Heart left ventricle (tissue), 16 donors: ENCODE measurements around the gene COPS9. TPM values are rescaled to one million over a fixed set of nuclear protein-coding genes. Genes with fewer than 3 reads are reported as not detected.

Source experiments
- ATAC-seq, 4 donors: fragments of 200-7000 bp; cut with Tn5 transposase; one replicate each; pipeline ENCODE4 v1.9.1; 2020 to 2022; ENCODE audit warnings: moderate library complexity in 4 of 4, mild to moderate bottlenecking in 3 of 4, moderate number of reproducible peaks in 1 of 4
- DNase-seq, 5 donors: peaks; one replicate each; pipeline ENCODE4 v3.0.0-alpha.2; 2020
- H3K27ac ChIP-seq, 12 donors: fragments of 200-600 bp; sonication (generic) in 4 of 12; one replicate each; pipeline versions ENCODE4 v1.5.0 to v1.8.0; 2016 to 2022; ENCODE audit warnings: mild to moderate bottlenecking in 2 of 12
- H3K27me3 ChIP-seq, 9 donors: fragments of 200-600 bp; sonication (generic) in 2 of 9; one replicate each; pipeline versions ENCODE4 v1.5.1 to v1.8.0; 2016 to 2022; ENCODE audit warnings: mild to moderate bottlenecking in 3 of 9
- H3K36me3 ChIP-seq, 9 donors: fragments of 200-600 bp; sonication (generic) in 2 of 9; one replicate each; pipeline versions ENCODE4 v1.5.0 to v1.8.0; 2018 to 2022; ENCODE audit warnings: mild to moderate bottlenecking in 2 of 9
- H3K4me1 ChIP-seq, 12 donors: fragments of 200-600 bp; sonication (generic) in 4 of 12; one replicate each; pipeline versions ENCODE4 v1.5.0 to v1.8.0; 2016 to 2022; ENCODE audit warnings: mild to moderate bottlenecking in 3 of 12
- H3K4me3 ChIP-seq, 12 donors: fragments of 200-600 bp; sonication (generic) in 4 of 12; one replicate each; pipeline versions ENCODE4 v1.5.0 to v1.8.0; 2017 to 2022; ENCODE audit warnings: mild to moderate bottlenecking in 9 of 12, moderate library complexity in 4 of 12
- H3K9me3 ChIP-seq, 12 donors: fragments of 200-600 bp; sonication (generic) in 4 of 12; one replicate each; pipeline versions ENCODE4 v1.5.0 to v1.8.0; 2016 to 2022; ENCODE audit warnings: mild to moderate bottlenecking in 1 of 12
- CTCF ChIP-seq, 12 donors: fragments of 200-600 bp; sonication (generic) in 4 of 12; IDR thresholded peaks; one replicate each; pipeline versions ENCODE4 v1.5.0 to v1.8.0; 2018 to 2022; ENCODE audit warnings: antibody characterized with exemption in 12 of 12, mild to moderate bottlenecking in 5 of 12
- POLR2A ChIP-seq, 2 donors: fragments of 450-650 bp; IDR thresholded peaks; one replicate each; pipeline ENCODE4 v1.6.1; 2017; ENCODE audit warnings: antibody characterized with exemption in 2 of 2, mild to moderate bottlenecking in 2 of 2, moderate library complexity in 2 of 2
- WGBS, 4 donors: extraction: QIAGEN DNeasy Blood & Tissue Kit in 2 of 4; methylation state at CpG; one replicate each; pipeline versions ENCODE4 v1.1.5 to v1.1.7; 2013 to 2018; 5-methylcytosine and 5-hydroxymethylcytosine counted together
- intact Hi-C, 10 donors: fragments of 100-400 bp; cut with DNase I; formaldehyde crosslinking; loops; one replicate each; pipeline versions ENCODE4 v1.11.1 to v1.14.2; 2022
- polyA plus RNA-seq, 2 donors: library from polyadenylated mRNA; stranded (reverse); fragments of 200-250 nt; gene quantifications; one replicate each; pipeline ENCODE4 v1.2.3, GENCODE V29; 2013
- total RNA-seq, 9 donors: library from RNA; depleted of rRNA in 2 of 9; stranded (reverse); fragments of >200 nt in 2 of 9; fragmentation: NEBNext Ultra II Directional in 3 of 9; extraction: Animal tissue kit (Norgen Biotek cat#: 25700) in 3 of 9; gene quantifications; one replicate each; pipeline versions ENCODE4 v1.1.0 to v1.2.4, GENCODE V29; 2016 to 2023
- donor health status: ischemic (EF 13 %, LVEDD 7.1; RV severe dilation, severe dysfunction).
- donor health status: healthy with polysubstance abuse.
- donor health status: DM: no; HTN: yes; CAD: no.
- donor health status: DM: no; HTN: no; CAD: no.
- donor health status: ischemic (EF 25% LVEDD 6.9; RV normal size, moderate dysfunction).
- donor health status: ischemic (EF 25% LVEDD 5.7; RV mildly dilated, moderate dysfunction).
- donor health status: healthy.
- donor health status: DM: yes; HTN: yes; CAD: no.
- donor health status: ischemic (EF 35%, LVEDD 5.7; RV mildly dilated, moderate dysfunction).
- donor health status: nonischemic (EF 11% LVEDD 7.7; RV severe dilation, severe dysfunction).
- donor health status: DM: yes; HTN: yes; CAD: no.
- donor health status: PGD.
- donor health status: ischemic (EF 29% LVEDD 5.4; RV normal size, mild dysfunction).
- donor health status: nonischemic (EF 23%, LVEDD 6.1; RV moderate dilation, normal function).

The COPS9 gene
- total and polyA plus RNA-seq, 11 donors = 130 to 664 (median 178) TPM

- Histone ChIP-seq H3K4me1 (peaks cover 0 to 2% (median 0%) of the 10 kb centered on the region in 12 donors), H3K4me3 (no peak overlapping the region), H3K27me3 (no peaks in the 10 kb centered on the region), H3K36me3 (peaks cover 0 to 71% (median 62%) of the 10 kb centered on the region in 9 donors), H3K27ac (no peak overlapping the region), H3K9me3 (no peaks in the 10 kb centered on the region)
- no peak for TF ChIP-seq POLR2A (IDR thresholded peaks at IDR 0.05)
- TF ChIP-seq CTCF (IDR thresholded peaks at IDR 0.05) = no peak
- ATAC-seq (no peak), DNase-seq (peak in 1 of 5 donors; percentile 4)
- intact Hi-C loops = no loop called here
- 89 to 96% (median 94%) methylated on average over 5 to 7 of the region's 7 CpGs for WGBS, 4 donors
These were observed 6.8 kb downstream of the COPS9 start for GRCh38 chr2:240129311-240129710.

- Histone ChIP-seq H3K27ac (no peak overlapping the region), H3K27me3 (no peaks in the 10 kb centered on the region), H3K4me1 (no peaks in the 10 kb centered on the region), H3K36me3 (peaks cover 0 to 70% (median 61%) of the 10 kb centered on the region in 9 donors), H3K9me3 (no peaks in the 10 kb centered on the region), H3K4me3 (no peak overlapping the region)
- no peak for TF ChIP-seq POLR2A (IDR thresholded peaks at IDR 0.05)
- no peak for TF ChIP-seq CTCF (IDR thresholded peaks at IDR 0.05)
- WGBS, 4 donors = 74 to 89% (median 88%) methylated on average over 11 to 12 of the region's 12 CpGs
- ATAC-seq (no peak), DNase-seq (no peak)
- intact Hi-C loops = no loop called here
These were observed 7.4 kb downstream of the COPS9 start for GRCh38 chr2:240128608-240129145.

GRCh38 chr2:240127911-240128607 lies 8.0 kb downstream of the COPS9 start:
- no peak for ATAC-seq
- no peak overlapping the region for H3K27ac ChIP-seq
- H3K9me3 ChIP-seq = no peaks in the 10 kb centered on the region
- peaks cover 0 to 64% (median 56%) of the 10 kb centered on the region in 9 donors for H3K36me3 ChIP-seq
- no peak for TF ChIP-seq POLR2A (IDR thresholded peaks at IDR 0.05)
- 89 to 93% (median 91%) methylated on average over 16 of the region's 16 CpGs for WGBS, 4 donors
- no peak for DNase-seq
- no peak overlapping the region for H3K4me3 ChIP-seq
- H3K4me1 ChIP-seq = no peaks in the 10 kb centered on the region
- intact Hi-C loops = no loop called here
- no peaks in the 10 kb centered on the region for H3K27me3 ChIP-seq

GRCh38 chr2:240127191-240127750 lies 8.8 kb downstream of the COPS9 start:
- 82 to 99% (median 93%) methylated on average over 7 of the region's 7 CpGs for WGBS, 4 donors
- Histone ChIP-seq H3K4me1 (no peaks in the 10 kb centered on the region), H3K27ac (no peak overlapping the region), H3K4me3 (no peak overlapping the region), H3K36me3 (peaks cover 0 to 57% (median 48%) of the 10 kb centered on the region in 9 donors), H3K9me3 (no peaks in the 10 kb centered on the region), H3K27me3 (no peaks in the 10 kb centered on the region)
- DNase-seq = no peak
- intact Hi-C loops = no loop called here
- TF ChIP-seq CTCF (IDR thresholded peaks at IDR 0.05) (no peak), POLR2A (IDR thresholded peaks at IDR 0.05) (no peak)
- ATAC-seq = no peak
